GM12878 (cell line): ENCODE measurements around the gene KLF6.

Experiments used
- BACH1 ChIP-seq: fragments of 450-650 bp; IDR thresholded peaks from 2 replicates; pipeline ENCODE4 v1.6.1; 2017; ENCODE audit warnings: mild to moderate bottlenecking, borderline replicate concordance
- CBFB ChIP-seq: IDR thresholded peaks from 2 replicates; pipeline ENCODE4 v1.6.1; 2016; ENCODE audit warnings: antibody characterized with exemption, low read depth
- CEBPZ ChIP-seq: fragments of 150-350 bp; IDR thresholded peaks from 2 replicates; pipeline ENCODE4 v1.6.1; 2016; ENCODE audit warnings: low read depth, low read length
- CHD2 ChIP-seq: IDR thresholded peaks from 2 replicates; pipeline ENCODE4 v1.6.1; 2011; ENCODE audit warnings: low read depth, low read length, improper control_type of control experiment, borderline replicate concordance
- CTCF ChIP-seq, 3 experiments: IDR thresholded peaks in 2 of 3; conservative IDR thresholded peaks in 1 of 3; 2 replicates each; pipeline ENCODE4 v1.5.1; 2011; ENCODE audit warnings: low read depth in 3 of 3, low read length in 3 of 3, mild to moderate bottlenecking in 3 of 3, control low read depth in 2 of 3, moderate library complexity in 2 of 3, inconsistent platforms in 1 of 3, mixed read lengths in 1 of 3; ENCODE audit not compliant: control insufficient read depth in 2 of 3, insufficient read depth in 1 of 3; ENCODE audit errors: extremely low read depth in 1 of 3
- EZH2 ChIP-seq: IDR thresholded peaks from 2 replicates; pipeline ENCODE4 v1.6.1; 2012; ENCODE audit warnings: low read depth, mild to moderate bottlenecking, control low read depth, inconsistent platforms, low read length, borderline replicate concordance; ENCODE audit not compliant: control insufficient read depth
- LARP7 ChIP-seq: fragments of 450-650 bp; IDR thresholded peaks from 2 replicates; pipeline ENCODE4 v1.6.1; 2017; ENCODE audit warnings: mild to moderate bottlenecking
- MAX ChIP-seq: IDR thresholded peaks from 2 replicates; pipeline ENCODE4 v1.6.1; 2012; ENCODE audit warnings: low read depth, low read length, improper control_type of control experiment
- POLR2A ChIP-seq: IDR thresholded peaks from 2 replicates; pipeline ENCODE4 v1.6.1; 2011; ENCODE audit warnings: low read depth, mild to moderate bottlenecking, low read length
- RCOR1 ChIP-seq: conservative IDR thresholded peaks from 2 replicates; pipeline ENCODE4 v1.6.1; 2012; ENCODE audit warnings: low read depth, low read length, improper control_type of control experiment
- SP1 ChIP-seq: IDR thresholded peaks from one replicate; pipeline ENCODE4 v1.6.1; 2011; ENCODE audit warnings: low read depth, low read length
- ZNF274 ChIP-seq: IDR thresholded peaks from one replicate; pipeline ENCODE4 v1.8.0; 2011; ENCODE audit not compliant: insufficient read length, insufficient read depth

GRCh38 chr10:3748484-3748883 is 36.5 kb downstream of the KLF6 start:
- no peak for TF ChIP-seq LARP7
- no peak for TF ChIP-seq CTCF (IDR thresholded peaks at IDR 0.05 in 2 of 3, conservative IDR thresholded peaks at IDR 0.05 in 1 of 3; ENCODE audit: control insufficient read depth in 2 of 3, extremely low read depth in 1 of 3, insufficient read depth in 1 of 3, low read depth in 3 of 3, low read length in 3 of 3)
- no peak for TF ChIP-seq ZNF274
- TF ChIP-seq SP1: no peak
- no peak for TF ChIP-seq EZH2
- no peak for TF ChIP-seq RCOR1
- no peak for TF ChIP-seq POLR2A
- TF ChIP-seq CEBPZ: no peak
- TF ChIP-seq CBFB: no peak
- no peak for TF ChIP-seq CHD2
- no peak for TF ChIP-seq MAX
- TF ChIP-seq BACH1: no peak
